ENCODE data around the gene FAM149A. TPM values are rescaled to one million over a fixed set of nuclear protein-coding genes. Genes with fewer than 3 reads are reported as not detected.

The FAM149A gene
- total RNA-seq, 2 experiments from 2014 or later, result not detected

DNA sequence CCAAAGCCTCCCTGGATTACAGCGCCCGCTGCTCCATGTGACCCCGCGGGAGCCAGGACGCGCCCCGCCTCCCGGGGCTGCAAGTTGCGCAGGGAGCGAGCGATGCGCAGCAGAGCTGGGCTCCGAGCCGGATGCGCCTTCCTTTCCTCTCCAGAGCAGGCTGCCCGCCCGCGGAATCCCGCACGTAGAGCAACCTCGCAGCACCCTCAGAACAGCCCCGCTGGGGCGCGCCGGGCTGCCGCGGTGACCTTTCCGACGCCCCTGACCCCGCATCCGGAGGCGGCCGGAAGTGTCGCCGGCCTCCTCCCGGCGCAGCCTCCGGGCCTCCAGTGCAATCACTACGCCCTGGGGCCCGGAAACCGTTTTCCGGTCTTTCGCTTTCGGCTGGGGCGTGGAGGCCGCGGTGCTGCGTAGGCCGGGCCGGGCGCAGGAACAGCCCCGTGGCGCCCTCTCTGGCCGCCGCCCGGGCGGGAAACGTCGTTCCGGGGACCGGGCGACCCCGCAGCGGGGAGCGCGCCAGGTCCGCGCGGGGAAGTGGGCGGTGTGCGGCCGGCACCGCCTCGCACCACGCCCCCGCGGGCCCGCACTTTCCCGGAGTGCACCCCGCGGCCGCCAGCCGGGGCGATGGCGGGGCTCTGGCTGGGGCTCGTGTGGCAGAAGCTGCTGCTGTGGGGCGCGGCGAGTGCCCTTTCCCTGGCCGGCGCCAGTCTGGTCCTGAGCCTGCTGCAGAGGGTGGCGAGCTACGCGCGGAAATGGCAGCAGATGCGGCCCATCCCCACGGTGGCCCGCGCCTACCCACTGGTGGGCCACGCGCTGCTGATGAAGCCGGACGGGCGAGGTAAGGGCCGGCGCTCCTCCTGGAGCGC is 86.9 kb downstream of the FAM149A start, which contains the start of gene CYP4V2:
Gene CYP4V2, plus strand, starts transcription at position 368 of the 866 bp plus-strand sequence. Its CDS starts 257 bp downstream, at position 625.
- Histone ChIP-seq H3K4me2 (ENCODE audit: low read length) (peak within 1 kb of the TSS; percentile 77), H3K4me3 (ENCODE audit: low read depth, low read length, poor library complexity, severe bottlenecking) (peak within 1 kb of the TSS; percentile 82), H3K27ac (ENCODE audit: low read depth, low read length, poor library complexity, severe bottlenecking) (peak within 1 kb of the TSS; percentile 91), H3K9me3 (ENCODE audit: low read length) (no peaks in the 10 kb centered on the region), H2AFZ (ENCODE audit: low read length) (peak within 1 kb of the TSS; percentile 93), H3K36me3 (ENCODE audit: insufficient read depth, low read length) (peaks cover 6% of the 10 kb centered on the region), H3K4me1 (ENCODE audit: insufficient read depth, low read length, poor library complexity, severe bottlenecking) (peaks cover 27% of the 10 kb centered on the region), H3K79me2 (ENCODE audit: insufficient read depth, low read depth, low read length) (peaks cover 17% of the 10 kb centered on the region; the same call in 1 of the 2 replicates), H4K20me1 (ENCODE audit: insufficient read depth, low read length) (no peaks in the 10 kb centered on the region), H3K9me2 (ENCODE audit: insufficient read depth, low read length) (no peaks in the 10 kb centered on the region)
- POLR2A ChIA-PET, result interaction anchor here (0.5 to 1.3 kb wide), 6 partner anchors 10 to 766 kb away, joined by 3 to 6 read pairs (median 4); partner anchors contain the start of gene TLR3
- no TSS peak for BruUV-seq (replicated peaks)
- intact Hi-C loops (cut with micrococcal nuclease; ENCODE audit: unreplicated experiment), result loop anchor here (5.0 to 10.0 kb wide), 7 partner anchors 124 to 1544 kb away; partner anchors contain the start of genes CASP3, CCDC110, CENPU and PRIMPOL
- no peak for TF ChIP-seq EZH2phosphoT487 (IDR thresholded peaks at IDR 0.05; ENCODE audit: borderline replicate concordance, low read depth, low read length)
- TF ChIP-seq CTCF (conservative IDR thresholded peaks at IDR 0.05; ENCODE audit: low read length), result peak; percentile 61
- DNase-seq (ENCODE audit: low spot score), result peak; percentile 92
- CTCF ChIA-PET (ENCODE audit: unreplicated experiment), result interaction anchor here (1.2 kb wide), 1 partner anchor 10 kb away, joined by 3 read pairs; no protein-coding TSS in a partner anchor

GRCh38 chr4:186192066-186192612 is 87.6 kb downstream of the FAM149A start:
- H2AFZ ChIP-seq (ENCODE audit: low read length), result peak overlapping the region; percentile 93
- no peaks in the 10 kb centered on the region for H3K9me3 ChIP-seq (ENCODE audit: low read length)
- peaks cover 11% of the 10 kb centered on the region for H3K36me3 ChIP-seq (ENCODE audit: insufficient read depth, low read length)
- TF ChIP-seq CTCF (conservative IDR thresholded peaks at IDR 0.05; ENCODE audit: low read length) (no peak), EZH2phosphoT487 (IDR thresholded peaks at IDR 0.05; ENCODE audit: borderline replicate concordance, low read depth, low read length) (no peak)
- no peaks in the 10 kb centered on the region for H3K9me2 ChIP-seq (ENCODE audit: insufficient read depth, low read length)
- H3K4me1 ChIP-seq (ENCODE audit: insufficient read depth, low read length, poor library complexity, severe bottlenecking), result peaks cover 27% of the 10 kb centered on the region
- CTCF ChIA-PET (ENCODE audit: unreplicated experiment), result interaction anchor here (1.2 kb wide), 1 partner anchor 9 kb away, joined by 3 read pairs; no protein-coding TSS in a partner anchor
- POLR2A ChIA-PET, result interaction anchor here (1.1 kb wide), 1 partner anchor 26 kb away, joined by 3 read pairs; no protein-coding TSS in a partner anchor
- H3K79me2 ChIP-seq (ENCODE audit: insufficient read depth, low read depth, low read length), result peaks cover 17% of the 10 kb centered on the region; the same call in 1 of the 2 replicates
- BruUV-seq (replicated peaks), result no TSS peak
- no peaks in the 10 kb centered on the region for H4K20me1 ChIP-seq (ENCODE audit: insufficient read depth, low read length)
- peak overlapping the region; percentile 91 for H3K27ac ChIP-seq (ENCODE audit: low read depth, low read length, poor library complexity, severe bottlenecking)
- peak; percentile 49 for DNase-seq (ENCODE audit: low spot score)
- H3K4me2 ChIP-seq (ENCODE audit: low read length), result peak overlapping the region; percentile 77
- intact Hi-C loops (cut with micrococcal nuclease; ENCODE audit: unreplicated experiment), result loop anchor here (5.0 to 10.0 kb wide), 7 partner anchors 125 to 1545 kb away; partner anchors contain the start of genes CASP3, CCDC110, CENPU and PRIMPOL
- H3K4me3 ChIP-seq (ENCODE audit: low read depth, low read length, poor library complexity, severe bottlenecking), result peak overlapping the region; percentile 82
